Measurements from ENCODE around the gene GALM.
A peak's percentile ranks its signal among the peaks of the same experiment; 100 is the strongest.
"Not testable (repeated sequence)": the region's sequence is repeated elsewhere in the genome, so short reads cannot be mapped to it uniquely, and the experiment has no call there.

The GALM gene

DNA sequence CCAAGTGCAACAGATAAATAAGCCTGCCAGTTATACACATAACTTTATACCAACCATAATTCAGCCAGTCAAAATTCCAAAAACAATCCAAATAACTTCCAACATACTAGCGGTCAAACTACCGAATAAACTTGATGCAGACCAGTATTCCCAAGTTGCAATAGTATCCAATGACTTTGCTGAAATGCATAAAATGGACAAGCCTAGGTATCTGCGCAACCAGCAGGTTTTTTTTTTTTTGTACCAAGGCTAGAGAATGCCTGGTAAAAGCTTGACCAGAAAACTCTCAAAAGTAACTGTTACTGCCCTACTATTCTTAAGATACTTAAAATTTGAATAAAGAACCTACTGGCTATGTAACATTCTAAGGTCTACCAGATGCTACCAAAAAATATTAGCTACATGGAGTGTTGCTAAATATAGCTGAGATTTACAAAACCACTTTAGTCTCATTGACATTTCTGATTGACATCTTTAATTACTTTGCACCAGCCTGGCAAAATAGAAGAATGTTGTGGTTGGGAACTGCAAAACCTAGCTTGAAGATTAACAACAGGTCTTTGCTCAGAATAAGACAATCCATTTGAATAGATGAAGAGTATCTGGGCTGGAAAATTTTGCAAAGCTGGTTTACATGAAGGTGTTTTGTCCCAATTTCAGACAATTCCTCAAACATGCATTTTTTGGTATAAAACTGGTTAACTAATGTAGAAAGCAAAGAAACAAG, 77.9 kb downstream of the GALM start:
- no peak for DNase-seq

DNA sequence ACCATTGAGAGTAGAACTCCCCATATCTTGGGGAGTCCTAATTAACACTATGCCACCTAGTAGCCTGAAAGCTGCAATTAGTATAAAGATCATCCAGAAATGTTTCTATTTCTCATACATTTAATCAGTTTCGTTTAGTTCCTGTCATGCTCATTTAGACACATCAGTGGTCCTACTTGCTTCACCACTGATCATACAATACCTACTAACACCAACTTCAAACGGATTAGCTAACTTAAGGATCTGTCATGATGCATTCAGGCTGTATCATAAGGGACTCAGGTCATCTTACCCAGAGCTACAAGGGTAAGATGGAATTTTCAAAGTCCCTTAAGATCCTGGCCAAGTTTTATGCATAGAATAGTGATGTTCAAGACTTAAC, 78.5 kb downstream of the GALM start:
- no peak for DNase-seq

DNA sequence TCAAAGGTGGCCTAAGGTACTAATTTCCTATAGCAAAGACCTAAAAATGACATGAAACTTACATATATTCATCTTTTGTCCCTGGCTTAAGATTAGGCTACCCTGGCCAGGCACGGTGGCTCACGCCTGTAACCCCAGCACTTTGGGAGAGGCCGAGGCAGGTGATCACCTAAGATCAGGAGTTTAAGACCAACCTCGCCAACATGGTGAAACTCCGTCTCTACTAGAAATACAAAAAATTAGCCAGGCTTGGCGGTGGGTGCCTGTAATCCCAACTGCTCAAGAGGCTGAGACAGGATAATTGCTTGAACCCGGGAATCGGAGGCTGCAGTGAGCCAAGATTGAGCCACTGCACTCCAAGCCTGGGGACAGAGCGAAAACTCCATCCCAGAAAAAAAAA, 79.4 kb downstream of the GALM start:
- DNase-seq, result no peak

DNA sequence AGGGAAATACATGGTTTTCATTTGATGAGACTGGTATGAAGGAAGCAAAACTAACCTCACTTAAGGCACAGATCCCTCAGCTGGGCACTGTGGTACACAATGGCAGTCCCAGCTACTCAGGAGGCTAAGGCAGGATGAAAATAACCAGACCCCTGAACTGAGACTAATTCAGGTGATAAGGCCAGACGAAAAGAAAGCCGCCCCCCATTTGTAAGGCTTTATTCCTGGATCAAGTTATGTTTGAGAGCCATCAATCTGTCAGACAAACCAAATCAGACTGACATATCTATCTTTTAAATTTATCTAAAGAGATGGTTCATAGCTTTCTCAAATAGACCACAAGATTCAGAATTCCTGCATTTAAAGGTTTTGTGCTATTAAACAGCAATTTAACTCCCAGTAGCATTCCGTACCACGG, 81.1 kb downstream of the GALM start:
- DNase-seq, result no peak

DNA sequence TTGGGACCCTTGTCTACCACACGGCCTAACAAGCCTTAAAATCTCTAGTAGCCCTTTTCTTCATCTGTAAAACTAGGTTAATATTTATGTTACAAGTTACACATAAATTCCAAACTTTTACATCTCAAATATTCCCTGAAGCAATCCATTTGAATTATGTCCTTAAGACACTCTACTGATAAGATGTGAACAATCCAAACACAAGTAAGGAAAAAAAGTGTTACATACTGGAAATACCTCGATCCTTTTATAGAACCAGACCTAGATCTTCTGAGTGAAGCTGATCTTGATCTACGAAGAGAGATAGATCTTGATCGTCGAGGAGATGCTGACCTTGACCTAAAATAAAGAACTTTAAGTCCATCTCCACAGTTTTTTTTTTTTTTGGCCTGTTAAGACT, 81.9 kb downstream of the GALM start:
- no peak for DNase-seq

DNA sequence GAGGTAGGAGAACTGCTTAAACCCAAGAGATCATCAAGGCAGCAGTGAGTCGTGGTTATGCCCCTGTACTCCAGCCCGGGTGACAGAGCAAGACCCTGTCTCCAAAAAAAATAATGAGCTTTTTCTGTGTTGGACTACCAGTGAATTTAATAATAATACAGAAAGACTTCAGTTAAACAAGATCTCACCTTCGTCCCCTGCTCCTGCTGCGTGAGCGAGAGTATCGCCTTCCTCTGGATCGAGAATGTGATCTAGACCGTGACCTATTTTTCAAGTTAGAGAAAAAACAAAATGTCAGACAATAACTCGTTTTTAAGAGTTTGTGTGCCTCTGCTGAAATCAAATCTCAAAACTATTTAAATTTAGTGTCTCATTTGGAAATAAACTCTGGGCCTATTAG, 82.5 kb downstream of the GALM start:
- no peak for DNase-seq

DNA sequence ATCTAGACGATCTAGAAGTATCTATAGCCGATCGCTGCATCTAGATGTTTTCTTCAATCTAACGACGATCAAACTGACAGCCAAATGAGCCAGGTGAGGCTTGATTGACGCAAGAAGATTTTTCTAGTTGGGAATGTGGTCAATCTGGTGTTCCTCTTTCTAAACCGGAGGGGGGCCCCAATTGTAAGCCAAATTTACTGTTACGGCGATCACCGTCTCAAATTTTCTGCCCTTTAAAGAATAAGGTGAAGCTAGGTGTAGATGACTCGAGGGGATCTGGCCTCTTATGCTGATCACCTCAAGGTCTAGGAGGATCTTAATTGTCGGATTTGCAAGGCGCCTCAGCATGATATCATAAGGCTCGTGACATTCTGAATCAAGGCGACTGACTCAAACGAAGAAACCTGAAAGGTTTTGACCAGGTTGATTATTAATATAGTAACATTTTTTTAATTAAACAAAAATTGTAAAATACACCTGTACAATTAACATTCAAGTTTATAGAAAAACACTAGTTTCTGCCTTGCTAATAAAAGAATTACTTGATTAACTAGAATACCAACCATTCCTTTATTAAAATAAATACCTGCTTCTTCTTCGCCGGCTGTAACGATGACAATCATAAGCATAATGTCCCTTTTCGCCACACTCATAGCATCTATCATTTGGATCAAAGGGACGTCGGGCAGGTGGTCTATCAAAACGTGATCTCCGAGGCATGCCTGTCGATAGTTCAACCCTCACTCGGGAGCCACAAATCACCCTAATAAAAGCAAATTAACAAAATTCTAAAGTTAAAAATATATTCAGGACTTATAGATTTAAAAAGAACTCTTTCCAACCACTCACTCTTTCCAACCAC, 83.3 kb downstream of the GALM start:
- DNase-seq, result no peak

DNA sequence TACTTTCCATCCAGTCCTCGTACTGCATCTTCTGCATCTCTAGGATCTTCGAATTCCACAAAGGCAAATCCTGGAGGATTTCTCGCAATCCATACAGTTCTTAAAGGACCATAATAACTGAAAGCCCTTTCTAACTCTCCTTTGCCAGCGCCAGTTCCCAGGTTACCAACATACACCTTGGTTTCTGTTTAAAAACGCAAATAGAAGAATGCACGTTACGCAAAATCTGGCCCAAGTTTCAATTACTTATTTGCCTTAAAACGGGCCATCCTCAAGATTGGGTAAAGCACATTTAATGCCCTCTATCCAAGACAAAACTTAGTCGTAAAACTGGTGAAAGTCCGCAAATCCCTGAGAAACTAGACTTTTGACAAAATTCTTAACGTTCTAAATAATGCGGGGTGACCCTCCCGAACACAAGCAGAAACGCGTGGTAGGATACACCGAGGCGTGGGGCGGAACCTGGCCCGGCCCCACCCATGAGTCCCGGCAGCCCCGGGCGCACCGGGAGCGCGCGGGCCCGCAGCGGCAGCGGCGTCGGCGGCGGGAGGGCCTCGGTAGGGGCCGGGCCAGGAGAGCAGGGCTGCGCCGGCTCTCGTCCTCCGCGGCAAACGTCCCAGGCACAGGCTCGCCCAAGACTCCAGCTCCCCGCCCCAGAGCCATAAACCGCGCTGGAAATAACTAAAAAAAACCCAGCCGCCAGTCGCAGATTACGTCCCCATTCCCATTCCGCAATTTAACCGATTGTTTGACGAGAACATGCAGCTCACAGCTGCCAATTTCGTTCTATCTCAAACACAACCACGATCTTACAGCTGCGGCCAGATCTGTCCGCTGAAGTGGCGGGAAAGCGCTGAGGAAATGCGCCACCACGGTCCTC, 84.3 kb downstream of the GALM start:
- DNase-seq, result peak; percentile 75

DNA sequence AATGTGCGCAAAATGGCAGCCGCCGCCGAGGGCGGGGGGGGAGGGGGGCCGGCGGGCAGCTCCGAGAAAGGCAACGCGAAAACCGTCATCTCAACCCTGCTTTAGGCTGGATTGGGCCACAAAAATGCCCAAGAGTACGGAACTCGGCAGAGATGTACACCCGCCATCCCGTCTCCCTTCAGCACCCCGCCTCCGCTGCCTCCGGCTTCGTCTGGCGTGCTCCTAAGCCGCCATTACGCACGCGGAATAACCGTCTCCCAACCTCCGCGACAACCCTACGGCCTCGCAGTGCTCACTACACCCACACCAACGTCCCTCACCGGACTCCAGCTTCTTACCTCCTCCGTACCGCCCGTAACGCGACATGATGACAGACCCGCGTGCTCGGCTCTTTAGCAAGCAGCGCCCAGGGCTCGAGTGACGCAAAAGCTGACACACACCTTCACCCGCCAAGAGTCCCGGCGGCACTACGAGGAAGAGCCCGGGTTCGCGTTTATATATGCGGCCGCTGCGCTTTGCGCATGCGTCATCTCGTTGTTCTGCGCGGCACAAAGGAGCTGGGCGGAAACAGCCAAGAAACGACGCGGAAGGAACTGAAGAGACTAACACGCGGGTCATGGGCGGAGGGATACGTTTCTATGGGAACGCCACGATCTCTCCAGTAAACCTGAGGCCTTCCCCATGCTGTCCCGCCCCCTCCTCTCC, 85.1 kb downstream of the GALM start, which contains the start of gene SRSF7:
Gene SRSF7, minus strand, starts transcription at position 471 of the 705 bp plus-strand sequence. Its CDS starts 105 bp downstream, at position 366.
- peak; percentile 100 for DNase-seq

DNA sequence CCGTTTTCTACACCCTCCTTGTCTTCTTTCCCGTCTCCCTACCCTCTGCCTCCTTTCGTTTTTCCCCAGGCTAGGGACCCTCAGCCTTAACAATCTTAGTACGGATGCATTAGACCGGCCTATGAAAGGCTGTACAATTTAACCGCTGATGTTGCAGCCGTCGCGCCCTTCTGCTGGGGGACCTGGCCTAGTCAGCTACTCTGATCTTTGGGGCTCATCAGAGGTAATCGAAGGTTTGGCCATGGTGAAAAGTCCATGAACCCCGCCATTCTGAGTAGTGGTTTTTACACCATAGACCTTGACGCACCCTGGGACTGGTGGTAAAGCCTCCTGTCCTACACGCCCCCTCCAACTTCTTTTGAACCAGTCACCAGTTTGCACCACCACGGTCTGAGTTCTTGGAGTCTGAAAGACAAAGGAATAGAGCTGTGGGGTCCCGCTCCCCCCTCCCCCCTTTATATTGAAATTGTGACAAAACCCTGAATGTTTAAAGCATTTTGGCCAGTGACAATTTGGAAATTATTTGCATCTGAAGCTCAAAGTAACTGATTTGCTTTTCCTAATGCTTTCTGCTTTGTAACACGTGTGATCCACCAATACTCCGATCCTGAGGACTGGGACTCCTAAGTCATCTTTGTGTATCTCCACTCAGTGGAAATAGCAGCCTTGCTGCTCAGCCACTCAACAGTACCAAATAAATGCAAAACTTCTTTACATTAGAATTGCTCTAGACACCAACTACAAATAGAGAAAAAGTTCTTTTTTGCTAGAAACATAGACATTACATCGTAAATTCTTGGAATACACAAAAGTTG, 85.9 kb downstream of the GALM start:
- DNase-seq, result no peak

DNA sequence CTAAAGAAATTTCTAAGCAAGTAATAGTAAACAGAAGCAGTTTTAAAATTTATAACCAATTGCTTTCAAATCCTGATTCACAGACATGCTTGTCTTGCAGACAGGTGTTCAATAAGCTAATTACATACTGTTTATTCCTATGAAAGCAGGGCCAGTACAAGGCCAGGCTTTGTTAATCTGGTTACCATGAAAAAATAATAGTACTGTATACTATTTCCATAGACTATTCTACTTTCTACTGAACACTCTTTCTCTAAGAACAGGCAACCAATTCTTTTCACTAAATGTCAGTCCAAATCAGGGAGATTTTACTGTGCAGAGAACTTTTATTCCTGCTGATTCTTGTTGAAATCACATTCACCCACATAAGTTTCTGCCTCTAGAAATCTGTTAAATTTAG, 88.1 kb downstream of the GALM start:
- DNase-seq, result no peak

DNA sequence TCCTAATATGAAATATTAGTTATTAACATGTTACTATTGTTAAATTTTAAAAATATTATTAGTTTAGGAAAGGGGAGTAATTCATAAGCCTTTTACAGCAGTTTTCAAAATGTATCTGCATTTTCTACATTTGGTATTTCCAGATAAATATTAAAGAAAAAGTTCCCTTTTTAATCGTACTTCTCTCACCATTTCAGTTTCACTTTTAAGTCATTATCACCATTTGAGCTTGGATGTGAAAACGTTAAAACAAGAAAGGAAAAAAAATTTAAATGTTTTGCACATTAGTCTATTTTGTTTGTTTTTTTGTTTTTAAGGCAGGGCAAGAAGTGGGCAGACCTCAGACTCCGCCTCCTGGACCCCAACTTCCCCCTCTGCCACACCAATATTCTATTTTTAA, 88.6 kb downstream of the GALM start:
- no peak for DNase-seq

DNA sequence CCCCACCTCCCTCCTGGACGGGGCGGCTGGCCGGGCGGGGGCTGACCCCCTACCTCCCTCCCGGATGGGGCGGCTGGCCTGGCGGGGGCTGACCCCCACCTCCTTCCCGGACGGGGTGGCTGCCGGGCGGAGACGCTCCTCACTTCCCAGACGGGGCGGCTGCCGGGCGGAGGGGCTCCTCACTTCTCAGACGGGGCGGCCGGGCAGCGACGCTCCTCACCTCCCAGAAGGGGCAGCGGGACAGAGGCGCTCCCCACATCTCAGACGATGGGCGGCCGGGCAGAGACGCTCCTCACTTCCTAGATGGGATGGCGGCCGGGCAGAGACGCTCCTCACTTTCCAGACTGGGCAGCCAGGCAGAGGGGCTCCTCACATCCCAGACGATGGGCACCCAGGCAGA, 90.0 kb downstream of the GALM start:
- not testable (repeated sequence) for DNase-seq

DNA sequence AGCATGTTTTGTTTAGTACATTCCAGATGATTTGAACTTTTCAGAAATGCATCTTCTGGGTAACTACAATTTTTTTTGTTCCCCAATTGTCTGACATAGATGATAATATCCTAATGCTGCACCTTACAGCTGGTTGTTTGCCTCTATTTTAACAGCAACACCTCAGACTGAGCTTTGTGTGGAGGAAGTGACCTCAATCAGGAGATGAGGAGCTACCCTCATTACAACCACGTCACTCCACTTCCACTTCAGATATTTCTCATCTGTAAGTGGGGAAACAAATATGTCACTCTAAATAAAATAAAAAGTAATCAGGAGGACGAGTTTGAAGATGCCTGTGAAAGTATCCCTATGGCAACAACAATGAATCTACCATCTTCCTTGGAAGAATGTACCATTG, 97.3 kb downstream of the GALM start:
- DNase-seq, result no peak

DNA sequence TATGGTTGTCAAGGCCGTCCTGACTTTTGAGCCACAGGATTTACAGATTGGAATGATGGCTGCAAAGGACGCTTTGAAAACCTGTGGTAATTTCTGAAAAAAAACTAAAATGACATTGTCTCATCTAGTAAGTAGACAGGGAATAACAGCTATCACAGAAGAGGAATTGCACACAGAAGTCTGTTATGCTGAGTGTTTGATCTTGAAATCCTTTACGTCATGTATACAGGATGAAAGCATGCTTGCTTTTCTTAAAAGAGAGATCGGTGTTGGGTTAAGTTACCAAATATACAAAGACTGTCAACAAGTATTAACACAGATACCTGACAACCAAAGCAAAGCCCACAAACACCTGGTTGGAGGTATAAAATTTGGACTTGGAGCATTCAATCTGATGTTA, 97.8 kb downstream of the GALM start:
- DNase-seq, result no peak

DNA sequence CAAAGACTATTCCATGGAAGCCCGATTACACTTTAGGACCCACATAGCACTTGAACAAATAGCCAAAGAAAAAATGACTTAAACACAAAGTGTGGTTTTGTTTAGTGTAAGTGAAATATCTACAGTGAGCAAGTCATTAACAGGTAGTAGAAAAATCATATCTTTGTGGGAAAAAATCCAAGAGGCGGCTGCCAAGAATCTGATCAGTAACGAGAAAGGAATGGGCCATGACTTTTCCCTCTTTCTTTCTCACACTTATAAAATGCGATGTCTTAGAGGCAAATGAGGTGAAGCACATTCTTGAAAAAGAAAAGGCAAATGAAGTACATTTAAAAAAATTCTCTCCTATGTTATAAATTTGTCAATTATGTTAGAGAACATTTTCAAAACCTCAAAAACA, 99.2 kb downstream of the GALM start:
- no peak for DNase-seq

DNA sequence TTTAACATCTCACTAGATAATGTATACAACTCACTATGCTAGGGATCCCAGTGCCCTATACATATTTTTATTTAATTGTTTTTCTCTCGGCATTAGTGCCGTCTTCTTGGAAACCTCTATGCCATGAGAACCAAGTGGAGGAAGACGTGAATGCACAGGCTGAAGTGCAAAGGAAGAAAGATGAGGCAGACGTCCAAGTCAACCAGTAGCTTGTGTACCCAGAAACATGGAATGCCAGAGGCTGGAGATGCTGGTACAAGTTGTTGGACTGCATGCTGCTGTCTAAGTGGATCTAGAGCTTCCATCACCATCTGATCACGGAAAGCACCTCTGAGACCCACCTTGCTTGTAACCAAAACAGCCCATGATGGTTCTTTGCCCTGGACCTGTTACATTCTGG, 99.6 kb downstream of the GALM start:
- DNase-seq, result no peak

DNA sequence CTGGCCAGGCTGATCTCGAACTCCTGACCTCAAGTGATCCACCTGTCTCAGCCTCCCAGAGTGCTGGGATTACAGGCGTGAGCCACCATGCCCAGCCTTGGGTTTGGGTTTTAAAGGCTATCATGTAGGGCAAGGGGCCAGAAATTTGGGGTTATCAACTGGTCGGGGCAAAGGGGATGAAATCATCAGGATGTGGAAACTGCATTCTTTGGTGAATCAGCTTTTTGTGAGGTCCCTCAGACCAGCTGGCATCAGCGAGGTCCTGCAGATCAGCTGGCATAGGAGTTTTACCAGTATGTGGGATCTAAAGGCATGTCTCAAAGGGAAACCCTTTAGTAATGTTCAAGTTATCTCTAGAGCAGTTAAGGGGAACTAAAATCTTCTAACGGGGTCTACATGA, 105.7 kb downstream of the GALM start:
- DNase-seq, result no peak

DNA sequence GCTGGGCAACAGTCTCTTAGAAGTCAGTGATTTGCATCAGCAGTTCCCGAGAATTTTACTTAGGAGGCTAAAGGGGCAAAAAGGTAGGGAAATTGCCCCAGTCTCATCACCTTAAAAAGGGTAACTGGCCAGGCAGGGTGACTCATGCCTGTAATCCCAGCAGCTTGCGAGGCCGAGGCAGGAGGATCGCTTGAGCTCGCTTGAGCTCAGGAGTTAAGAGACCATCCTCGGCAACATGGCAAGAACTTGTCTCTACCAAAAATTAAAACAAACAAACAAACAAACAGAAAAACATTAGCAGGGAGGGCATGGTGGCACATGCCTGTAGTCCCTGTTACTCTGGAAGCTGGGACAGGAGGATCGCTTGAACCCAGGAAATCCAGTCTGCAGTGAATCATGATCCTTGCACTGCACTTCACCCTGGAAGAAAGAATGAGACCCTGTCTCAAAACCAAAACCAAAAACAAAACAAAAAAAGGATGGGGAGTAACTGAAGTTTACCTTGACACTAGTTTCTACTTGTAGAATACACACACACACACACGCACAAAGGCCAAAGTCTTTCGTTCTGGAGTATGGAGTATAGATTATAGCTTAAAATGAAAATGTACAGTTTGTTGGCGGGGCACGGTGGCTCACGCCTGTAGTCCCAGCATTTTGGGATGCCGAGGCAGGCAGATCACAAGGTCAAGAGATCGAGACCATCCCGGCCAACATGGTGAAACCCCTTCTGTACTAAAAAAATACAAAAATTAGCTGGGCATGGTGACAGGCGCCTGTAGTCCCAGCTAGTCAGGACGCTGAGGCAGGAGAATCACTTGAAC, 109.4 kb downstream of the GALM start:
- DNase-seq, result no peak

DNA sequence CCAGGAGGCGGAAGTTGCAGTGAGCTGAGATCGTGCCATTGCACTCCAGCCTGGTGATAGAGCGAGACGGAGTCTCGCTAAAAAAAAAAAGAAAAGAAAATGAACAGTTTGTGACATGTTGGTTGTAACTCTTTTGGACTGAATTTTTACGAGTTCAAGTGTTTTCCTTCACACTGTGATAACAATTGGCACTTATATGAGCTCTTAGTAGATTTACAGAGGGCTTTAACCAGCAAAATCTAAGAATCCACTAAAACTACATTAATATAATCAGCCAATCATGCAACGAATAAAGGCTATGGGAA, 110.0 kb downstream of the GALM start:
- DNase-seq, result no peak

DNA sequence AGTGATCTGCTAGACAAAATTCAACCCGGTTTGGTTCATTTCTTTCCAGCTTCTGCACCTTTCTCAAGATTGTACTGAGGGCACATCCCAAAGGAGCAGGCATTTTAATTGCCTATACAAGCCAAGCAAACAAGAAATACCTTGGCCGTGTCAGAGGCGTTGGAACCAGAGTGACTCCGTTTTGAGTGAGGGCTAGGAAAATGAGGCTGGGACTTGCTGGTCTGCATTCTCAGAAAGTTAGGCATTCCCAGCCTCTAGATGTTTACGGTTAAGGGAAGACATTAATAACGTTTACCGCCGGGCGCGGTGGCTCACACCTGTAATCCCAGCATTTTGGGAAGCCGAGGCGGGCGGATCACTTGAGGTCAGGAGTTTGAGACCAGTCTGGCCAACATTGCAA, 110.6 kb downstream of the GALM start:
- no peak for DNase-seq
